ENCODE results near the gene ISG20L2. TPM values are rescaled to one million over a fixed set of nuclear protein-coding genes. Genes with fewer than 3 reads are reported as not detected.
"Not testable (repeated sequence)": the region's sequence is repeated elsewhere in the genome, so short reads cannot be mapped to it uniquely, and the experiment has no call there.

ISG20L2 gene
- total RNA-seq, 1 experiment from 2014 or later: 33.2 TPM

- no peak overlapping the region for H3K4me3 ChIP-seq
- DNase-seq: no peak
- POLR2A ChIA-PET (ENCODE audit: unreplicated experiment): no interaction called here
- no peaks in the 10 kb centered on the region for H3K27me3 ChIP-seq (ENCODE audit: insufficient read depth, low read depth)
- intact Hi-C loops (cut with micrococcal nuclease; ENCODE audit: unreplicated experiment): no loop called here
- H3K9me2 ChIP-seq (ENCODE audit: insufficient read depth): no peaks in the 10 kb centered on the region
- H3K4me1 ChIP-seq (replicated peaks; ENCODE audit: insufficient read depth): peaks cover 3% of the 10 kb centered on the region
- no peaks in the 10 kb centered on the region for H4K20me1 ChIP-seq (ENCODE audit: insufficient read depth)
- BruUV-seq (replicated peaks): no TSS peak
- peaks cover 14% of the 10 kb centered on the region for H3F3A ChIP-seq (ENCODE audit: insufficient read depth, low read depth)
- TF ChIP-seq EZH2 (IDR thresholded peaks at IDR 0.05; ENCODE audit: low read depth) (no peak), CTCF (conservative IDR thresholded peaks at IDR 0.05) (no peak)
- H2AFZ ChIP-seq: no peak overlapping the region
- no peaks in the 10 kb centered on the region for H3K9me3 ChIP-seq (ENCODE audit: insufficient read depth, low read depth)
- CTCF ChIA-PET: no interaction called here
- H3K79me2 ChIP-seq (ENCODE audit: low read depth): peaks cover 3% of the 10 kb centered on the region; the same call in 1 of the 2 replicates
- no peak overlapping the region for H3K4me2 ChIP-seq
- no peaks in the 10 kb centered on the region for H3K36me3 ChIP-seq (ENCODE audit: low read depth)
- H3K27ac ChIP-seq: no peak overlapping the region
These were observed 32.2 kb upstream of the ISG20L2 start for GRCh38 chr1:156760796-156761104.

- TF ChIP-seq EZH2 (IDR thresholded peaks at IDR 0.05; ENCODE audit: low read depth) (no peak), CTCF (conservative IDR thresholded peaks at IDR 0.05) (no peak)
- no peaks in the 10 kb centered on the region for H3K36me3 ChIP-seq (ENCODE audit: low read depth)
- no peak overlapping the region for H3K27ac ChIP-seq
- H3K4me2 ChIP-seq: no peak overlapping the region
- H3K9me3 ChIP-seq (ENCODE audit: insufficient read depth, low read depth): no peaks in the 10 kb centered on the region
- no TSS peak for BruUV-seq (replicated peaks)
- H3K79me2 ChIP-seq (ENCODE audit: low read depth): no peaks in the 10 kb centered on the region; the same call in 1 of the 2 replicates
- intact Hi-C loops (cut with micrococcal nuclease; ENCODE audit: unreplicated experiment): no loop called here
- H3K9me2 ChIP-seq (ENCODE audit: insufficient read depth): no peaks in the 10 kb centered on the region
- CTCF ChIA-PET: no interaction called here
- no peak for DNase-seq
- peaks cover 10% of the 10 kb centered on the region for H3F3A ChIP-seq (ENCODE audit: insufficient read depth, low read depth)
- H3K4me1 ChIP-seq (replicated peaks; ENCODE audit: insufficient read depth): no peaks in the 10 kb centered on the region
- H3K4me3 ChIP-seq: no peak overlapping the region
- no peaks in the 10 kb centered on the region for H3K27me3 ChIP-seq (ENCODE audit: insufficient read depth, low read depth)
- H4K20me1 ChIP-seq (ENCODE audit: insufficient read depth): no peaks in the 10 kb centered on the region
- POLR2A ChIA-PET (ENCODE audit: unreplicated experiment): no interaction called here
- no peak overlapping the region for H2AFZ ChIP-seq
These were observed 31.7 kb upstream of the ISG20L2 start for GRCh38 chr1:156760092-156760795.

GRCh38 chr1:156757572-156758253 lies 29.1 kb upstream of the ISG20L2 start:
- H3K4me1 ChIP-seq (replicated peaks; ENCODE audit: insufficient read depth); H4K20me1 ChIP-seq (ENCODE audit: insufficient read depth); CTCF ChIA-PET; DNase-seq; H3K9me3 ChIP-seq (ENCODE audit: insufficient read depth, low read depth); H2AFZ ChIP-seq; intact Hi-C loops (cut with micrococcal nuclease; ENCODE audit: unreplicated experiment); H3K4me3 ChIP-seq; H3K9me2 ChIP-seq (ENCODE audit: insufficient read depth); H3K27ac ChIP-seq; H3K27me3 ChIP-seq (ENCODE audit: insufficient read depth, low read depth); H3K4me2 ChIP-seq; POLR2A ChIA-PET (ENCODE audit: unreplicated experiment); BruUV-seq (replicated peaks); H3K36me3 ChIP-seq (ENCODE audit: low read depth): not testable (repeated sequence)
- H3K79me2 ChIP-seq (ENCODE audit: low read depth): peaks cover 17% of the 10 kb centered on the region
- H3F3A ChIP-seq (ENCODE audit: insufficient read depth, low read depth): peaks cover 19% of the 10 kb centered on the region; the same call in 1 of the 2 replicates
